Sigmoid colon (tissue), 7 donors: ENCODE results near the gene ACAP2. TPM values are rescaled to one million over a fixed set of nuclear protein-coding genes. Genes with fewer than 3 reads are reported as not detected.

ENCODE experiments used
- DNase-seq: peaks from one replicate; pipeline ENCODE4 v3.0.0-alpha.2; 2019
- H3K27ac ChIP-seq, 4 donors: fragments of 200-600 bp; sonication (generic); one replicate each; pipeline ENCODE4 v1.5.1; 2016 to 2019; ENCODE audit warnings: mild to moderate bottlenecking in 1 of 4
- H3K27me3 ChIP-seq, 3 donors: fragments of 200-600 bp; sonication (generic); one replicate each; pipeline ENCODE4 v1.5.1; 2019; ENCODE audit warnings: mild to moderate bottlenecking in 1 of 3
- H3K36me3 ChIP-seq, 4 donors: fragments of 200-600 bp; sonication (generic); one replicate each; pipeline ENCODE4 v1.5.1; 2016 to 2019
- H3K4me1 ChIP-seq, 4 donors: fragments of 200-600 bp; sonication (generic); one replicate each; pipeline ENCODE4 v1.5.1; 2017 to 2019
- H3K4me3 ChIP-seq, 4 donors: fragments of 200-600 bp; sonication (generic); one replicate each; pipeline ENCODE4 v1.5.1; 2017 to 2019; ENCODE audit warnings: mild to moderate bottlenecking in 2 of 4, moderate library complexity in 1 of 4
- H3K9me3 ChIP-seq, 4 donors: fragments of 200-600 bp in 3 of 4; sonication (generic) in 3 of 4; one replicate each; pipeline versions ENCODE4 v1.5.1 to v1.6.1; 2013 to 2019
- EP300 ChIP-seq, 4 donors: sonication (generic); formaldehyde crosslinking; IDR thresholded peaks; one replicate each; pipeline ENCODE4 v1.6.1; 2017; ENCODE audit warnings: antibody characterized with exemption in 4 of 4
- POLR2A ChIP-seq, 2 donors: fragments of 450-650 bp; IDR thresholded peaks; one replicate each; pipeline ENCODE4 v1.6.1; 2016; ENCODE audit warnings: antibody characterized with exemption in 2 of 2, mild to moderate bottlenecking in 2 of 2, moderate library complexity in 2 of 2
- POLR2AphosphoS5 ChIP-seq, 4 donors: sonication (generic); formaldehyde crosslinking; IDR thresholded peaks; one replicate each; pipeline ENCODE4 v1.6.1; 2017; ENCODE audit warnings: antibody characterized with exemption in 4 of 4
- WGBS, 2 donors: extraction: QIAGEN DNeasy Blood & Tissue Kit; methylation state at CpG; one replicate each; pipeline ENCODE4 v1.1.7; 2013; 5-methylcytosine and 5-hydroxymethylcytosine counted together
- intact Hi-C: fragments of 100-400 bp; cut with DNase I; formaldehyde crosslinking; loops from one replicate; pipeline ENCODE4 v1.15.1; 2023
- polyA plus RNA-seq, 3 donors: library from polyadenylated mRNA; stranded (reverse); fragments of 200-250 nt; gene quantifications; one replicate each; pipeline ENCODE4 v1.2.3, GENCODE V29; 2013
- total RNA-seq, 4 donors: library from RNA; depleted of rRNA; stranded (reverse); fragments of >200 nt; gene quantifications; one replicate each; pipeline ENCODE4 v1.1.0, GENCODE V29; 2016
- TF ChIP-seq, protein P1 (sequence below), 4 experiments: fragments of 450-650 bp in 3 of 4; fragments of 200-600 bp in 1 of 4; IDR thresholded peaks; one replicate each; pipeline ENCODE4 v1.5.1; 2016 to 2019; ENCODE audit warnings: antibody characterized with exemption in 4 of 4, mild to moderate bottlenecking in 3 of 4, moderate library complexity in 2 of 4
- donor health status: healthy with polysubstance abuse.
- donor health status: Bipolar disorder and iron deficiency.
- donor health status: healthy.

ACAP2 gene
- total and polyA plus RNA-seq, 7 donors = 12.0 to 57.1 (median 28.0) TPM

- H3K4me1 ChIP-seq = peaks cover 0 to 21% (median 17%) of the 10 kb centered on the region in 4 donors
- H3K27me3 ChIP-seq = no peaks in the 10 kb centered on the region
- 95 to 97% methylated on average over 5 of the region's 5 CpGs for WGBS, 2 donors
- no peak for DNase-seq
- TF ChIP-seq POLR2A (IDR thresholded peaks at IDR 0.05) = no peak
- no peak for TF ChIP-seq EP300 (IDR thresholded peaks at IDR 0.05)
- H3K4me3 ChIP-seq = no peak overlapping the region
- H3K9me3 ChIP-seq = no peaks in the 10 kb centered on the region
- intact Hi-C loops = no loop called here
- no peak overlapping the region for H3K27ac ChIP-seq
- H3K36me3 ChIP-seq = peaks cover 0 to 6% (median 2%) of the 10 kb centered on the region in 4 donors
These were observed 176.4 kb downstream of the ACAP2 start for GRCh38 chr3:195266428-195266827.

DNA sequence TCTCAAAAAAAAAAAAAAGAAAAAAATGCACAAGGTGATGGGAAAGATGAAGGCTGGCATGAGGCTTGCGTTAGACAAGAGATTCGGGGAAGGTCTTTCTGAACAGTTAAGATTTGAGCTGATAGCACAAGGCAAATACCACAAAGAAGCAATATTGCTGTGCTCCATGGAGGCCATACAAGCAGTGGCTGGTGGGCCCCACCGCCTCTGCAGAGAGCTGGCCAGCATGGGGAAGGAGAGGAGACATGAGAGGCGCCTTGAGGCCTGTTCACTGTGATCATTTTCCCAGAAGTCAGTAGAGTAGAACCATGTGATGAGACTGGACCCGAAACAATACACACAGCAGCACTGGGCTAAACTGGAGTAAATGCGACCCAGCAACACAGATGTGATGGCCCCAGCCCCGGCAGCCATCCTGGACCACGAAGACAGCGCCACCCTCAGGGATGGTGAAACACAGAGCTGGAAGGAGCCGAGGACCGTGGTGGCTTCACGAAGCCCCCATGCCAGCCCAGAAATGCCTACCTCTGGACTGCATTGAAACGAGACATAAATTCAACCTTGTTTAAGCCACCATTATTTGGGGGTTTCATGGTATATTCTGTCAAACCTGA is 177.3 kb downstream of the ACAP2 start:
- intact Hi-C loops = no loop called here
- TF ChIP-seq EP300 (IDR thresholded peaks at IDR 0.05) (no peak), POLR2AphosphoS5 (IDR thresholded peaks at IDR 0.05) (no peak), POLR2A (IDR thresholded peaks at IDR 0.05) (no peak)
- TF ChIP-seq, protein P1, sequence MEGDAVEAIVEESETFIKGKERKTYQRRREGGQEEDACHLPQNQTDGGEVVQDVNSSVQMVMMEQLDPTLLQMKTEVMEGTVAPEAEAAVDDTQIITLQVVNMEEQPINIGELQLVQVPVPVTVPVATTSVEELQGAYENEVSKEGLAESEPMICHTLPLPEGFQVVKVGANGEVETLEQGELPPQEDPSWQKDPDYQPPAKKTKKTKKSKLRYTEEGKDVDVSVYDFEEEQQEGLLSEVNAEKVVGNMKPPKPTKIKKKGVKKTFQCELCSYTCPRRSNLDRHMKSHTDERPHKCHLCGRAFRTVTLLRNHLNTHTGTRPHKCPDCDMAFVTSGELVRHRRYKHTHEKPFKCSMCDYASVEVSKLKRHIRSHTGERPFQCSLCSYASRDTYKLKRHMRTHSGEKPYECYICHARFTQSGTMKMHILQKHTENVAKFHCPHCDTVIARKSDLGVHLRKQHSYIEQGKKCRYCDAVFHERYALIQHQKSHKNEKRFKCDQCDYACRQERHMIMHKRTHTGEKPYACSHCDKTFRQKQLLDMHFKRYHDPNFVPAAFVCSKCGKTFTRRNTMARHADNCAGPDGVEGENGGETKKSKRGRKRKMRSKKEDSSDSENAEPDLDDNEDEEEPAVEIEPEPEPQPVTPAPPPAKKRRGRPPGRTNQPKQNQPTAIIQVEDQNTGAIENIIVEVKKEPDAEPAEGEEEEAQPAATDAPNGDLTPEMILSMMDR (IDR thresholded peaks at IDR 0.05) = no peak
- Histone ChIP-seq H3K27me3 (no peaks in the 10 kb centered on the region), H3K4me3 (no peak overlapping the region), H3K36me3 (peaks cover 0 to 6% (median 2%) of the 10 kb centered on the region in 4 donors), H3K9me3 (no peaks in the 10 kb centered on the region), H3K27ac (no peak overlapping the region), H3K4me1 (peaks cover 0 to 25% (median 21%) of the 10 kb centered on the region in 4 donors)
- 96% methylated on average over 13 of the region's 13 CpGs for WGBS, 2 donors
- no peak for DNase-seq

DNA sequence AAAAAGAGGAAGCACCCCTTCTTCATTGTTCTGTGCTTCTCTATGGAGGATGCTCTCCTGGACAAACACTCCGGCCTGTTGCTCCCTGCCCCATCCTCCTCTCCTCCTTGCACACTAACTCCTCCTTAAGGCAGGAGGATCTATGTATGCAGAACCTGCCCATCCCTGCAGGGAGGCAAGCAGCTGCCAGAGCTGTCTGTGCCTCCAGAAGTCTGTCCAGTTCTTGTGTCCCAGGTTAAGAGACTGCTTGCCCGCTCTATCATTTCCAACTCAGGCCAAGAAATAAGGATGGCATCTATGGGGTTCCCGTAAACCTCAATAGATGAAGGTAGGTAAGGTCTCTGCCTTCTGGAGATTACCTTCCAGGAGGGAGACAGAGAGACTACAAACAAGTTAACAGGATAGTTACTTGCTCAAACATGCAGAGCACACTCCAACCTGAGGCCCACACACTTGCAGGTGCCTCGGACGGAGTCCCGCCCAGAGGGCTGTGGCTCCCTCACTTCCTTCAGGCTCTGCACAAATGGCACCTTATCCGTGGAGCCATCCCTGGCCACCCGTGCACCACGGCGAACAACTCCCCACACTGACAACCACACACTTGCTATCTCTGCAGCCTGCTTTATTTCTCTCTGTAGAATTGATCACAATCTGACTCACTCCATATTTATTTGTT is 178.8 kb downstream of the ACAP2 start:
- intact Hi-C loops = no loop called here

GRCh38 chr3:195263193-195263924 is 179.5 kb downstream of the ACAP2 start:
- H3K27ac ChIP-seq = no peak overlapping the region
- intact Hi-C loops = no loop called here
- no peak for DNase-seq
- H3K36me3 ChIP-seq = peaks cover 0 to 6% (median 2%) of the 10 kb centered on the region in 4 donors
- 77 to 81% methylated on average over 11 of the region's 11 CpGs for WGBS, 2 donors
- peaks cover 0 to 21% (median 21%) of the 10 kb centered on the region in 4 donors for H3K4me1 ChIP-seq
- H3K9me3 ChIP-seq = no peaks in the 10 kb centered on the region
- no peaks in the 10 kb centered on the region for H3K27me3 ChIP-seq
- no peak overlapping the region for H3K4me3 ChIP-seq
- TF ChIP-seq POLR2A (IDR thresholded peaks at IDR 0.05) (no peak), EP300 (IDR thresholded peaks at IDR 0.05) (no peak)

More for the DNA sequence above, 178.8 kb downstream of the ACAP2 start:
- no peak overlapping the region for H3K27ac ChIP-seq
- no peaks in the 10 kb centered on the region for H3K9me3 ChIP-seq
- DNase-seq = no peak
- TF ChIP-seq, protein P1 (IDR thresholded peaks at IDR 0.05) = no peak
- TF ChIP-seq EP300 (IDR thresholded peaks at IDR 0.05) = no peak
- H3K4me3 ChIP-seq = no peak overlapping the region
- H3K27me3 ChIP-seq = no peaks in the 10 kb centered on the region
- H3K36me3 ChIP-seq = peaks cover 0 to 6% (median 2%) of the 10 kb centered on the region in 4 donors
- WGBS, 2 donors = 88 to 89% methylated on average over 10 of the region's 10 CpGs
- H3K4me1 ChIP-seq = peaks cover 0 to 20% (median 16%) of the 10 kb centered on the region in 4 donors

DNA sequence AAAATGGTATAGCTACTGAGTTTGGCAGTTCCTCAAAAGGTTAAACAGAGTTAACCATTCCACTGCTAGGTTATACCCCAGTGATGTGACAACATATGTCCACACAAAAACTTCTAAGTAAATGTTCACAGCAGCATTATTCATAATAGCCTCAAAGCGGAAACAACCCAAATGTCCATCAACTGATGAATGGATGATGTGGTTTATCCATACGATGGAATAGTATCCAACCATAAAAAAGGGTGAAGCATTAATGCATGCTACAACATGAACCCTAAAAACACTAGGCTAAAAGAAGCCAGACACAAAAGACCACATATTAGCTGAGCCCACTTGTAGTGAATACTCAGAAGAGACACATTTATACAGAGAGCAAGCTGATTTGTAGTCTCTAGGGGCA is 180.9 kb downstream of the ACAP2 start:
- Histone ChIP-seq H3K27me3 (no peaks in the 10 kb centered on the region), H3K4me1 (peaks cover 0 to 35% (median 35%) of the 10 kb centered on the region in 4 donors), H3K4me3 (no peak overlapping the region), H3K27ac (no peak overlapping the region), H3K9me3 (no peaks in the 10 kb centered on the region), H3K36me3 (peaks cover 0 to 6% (median 1%) of the 10 kb centered on the region in 4 donors)
- intact Hi-C loops = loop anchor here (2.0 kb wide), 1 partner anchor 155 kb away; no protein-coding TSS in a partner anchor
- DNase-seq = no peak
- TF ChIP-seq EP300 (IDR thresholded peaks at IDR 0.05) = no peak
- TF ChIP-seq POLR2AphosphoS5 (IDR thresholded peaks at IDR 0.05) = no peak
- TF ChIP-seq POLR2A (IDR thresholded peaks at IDR 0.05) = no peak
- TF ChIP-seq, protein P1 (IDR thresholded peaks at IDR 0.05) = no peak
- WGBS, 2 donors = 97 to 98% methylated on average over 2 of the region's 2 CpGs
